ENCODE measurements around the gene FAM20A.

Gene FAM20A

DNA sequence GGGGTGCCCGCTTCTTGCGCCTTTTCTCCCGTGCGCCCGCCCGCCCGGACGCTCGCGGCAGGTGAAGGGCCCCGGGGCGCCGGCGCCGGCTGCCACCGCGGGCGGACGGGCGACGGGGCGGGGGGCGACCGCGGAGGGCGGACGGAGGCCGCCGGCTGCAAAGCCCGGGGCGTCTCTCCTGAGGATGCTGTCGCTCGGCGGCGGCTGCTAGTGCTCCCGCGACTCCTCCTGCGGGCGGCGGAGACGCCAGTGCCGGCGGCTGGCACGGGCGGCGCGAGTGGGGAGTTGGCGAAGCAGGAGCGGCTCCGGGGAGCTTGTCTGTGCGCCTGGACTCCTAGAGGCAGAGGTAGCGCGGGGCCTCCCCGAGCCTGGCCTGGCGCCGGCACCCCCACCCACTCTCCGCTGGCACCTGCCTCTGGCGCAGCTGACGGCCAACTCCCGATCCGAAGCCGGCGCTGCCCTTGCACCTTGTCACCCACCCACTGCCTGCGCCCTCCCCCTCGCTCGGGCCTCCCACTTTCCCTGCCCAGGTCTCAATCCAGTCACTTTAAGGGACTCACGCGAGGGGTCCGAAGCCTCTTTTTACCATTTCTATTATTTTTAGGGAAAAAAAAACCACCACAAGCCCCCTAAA lies at the start of gene FAM20A:
Gene FAM20A, minus strand, starts transcription at position 437 of the 634 bp plus-strand sequence. CDS start 701 bp downstream, outside the sequence.
- no peak for DNase-seq (ENCODE audit: low read depth in 2 of 3, low spot score in 2 of 3)

DNA sequence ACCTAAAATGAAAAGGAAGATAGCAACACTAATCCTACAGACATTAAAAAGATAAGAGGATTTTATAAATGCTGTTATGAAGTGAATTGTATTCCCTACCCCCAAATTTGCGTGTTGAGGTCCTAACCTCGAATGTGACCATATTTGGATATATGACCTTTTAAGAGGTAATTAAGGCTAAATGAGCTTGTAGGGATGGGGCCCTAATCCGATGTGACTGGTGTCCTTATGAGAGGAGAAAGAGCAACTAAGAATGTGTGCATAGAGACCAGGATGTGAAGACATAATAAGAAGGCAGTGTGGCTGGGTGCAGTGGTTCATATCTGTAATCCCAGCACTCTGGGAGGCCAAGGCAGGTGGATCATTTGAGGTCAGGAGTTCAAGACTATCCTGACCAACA lies 48.2 kb upstream of the FAM20A start:
- no peak for DNase-seq (ENCODE audit: low read depth in 2 of 3, low spot score in 2 of 3)

DNA sequence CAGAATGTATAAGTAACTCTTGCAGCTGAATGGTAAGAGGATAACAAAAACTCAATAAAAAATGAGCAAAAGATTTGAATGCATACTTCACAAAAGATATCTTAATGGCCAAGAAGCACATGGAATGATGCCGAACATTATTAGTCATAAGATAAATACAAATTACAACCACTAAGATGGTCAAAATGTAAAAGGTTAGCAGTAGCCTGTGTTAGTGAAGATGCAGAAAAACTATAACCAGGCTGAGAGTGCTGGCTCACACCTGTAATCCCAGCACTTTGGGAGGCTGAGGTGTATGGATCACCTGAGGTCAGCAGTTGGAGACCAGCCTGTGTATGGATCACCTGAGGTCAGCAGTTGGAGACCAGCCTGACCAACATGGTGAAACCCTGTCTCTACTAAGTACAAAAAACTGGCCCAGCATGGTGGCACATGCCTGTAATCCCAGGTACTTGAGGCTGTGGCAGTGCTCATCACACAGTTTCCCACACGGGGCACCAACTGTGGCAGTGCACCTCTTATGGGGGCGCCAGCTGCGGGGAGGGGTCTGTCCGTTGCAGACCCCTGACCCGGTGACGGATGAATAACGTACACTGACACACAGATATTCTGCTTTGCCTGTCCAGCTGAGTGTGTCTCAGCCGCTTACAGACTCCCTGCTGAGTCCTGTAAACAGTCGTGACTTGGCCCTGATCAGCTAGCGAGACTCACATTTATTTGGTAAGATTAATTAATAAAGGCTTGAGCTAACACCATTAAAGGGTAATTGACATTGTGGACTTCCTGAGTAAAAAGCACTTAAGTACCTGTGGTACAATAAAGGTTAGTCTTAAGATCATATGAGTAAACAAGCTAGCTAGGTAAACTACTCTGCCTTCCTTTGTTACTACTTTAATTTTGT lies 45.7 kb upstream of the FAM20A start:
- no peak for DNase-seq (ENCODE audit: low read depth in 2 of 3, low spot score in 2 of 3)

DNA sequence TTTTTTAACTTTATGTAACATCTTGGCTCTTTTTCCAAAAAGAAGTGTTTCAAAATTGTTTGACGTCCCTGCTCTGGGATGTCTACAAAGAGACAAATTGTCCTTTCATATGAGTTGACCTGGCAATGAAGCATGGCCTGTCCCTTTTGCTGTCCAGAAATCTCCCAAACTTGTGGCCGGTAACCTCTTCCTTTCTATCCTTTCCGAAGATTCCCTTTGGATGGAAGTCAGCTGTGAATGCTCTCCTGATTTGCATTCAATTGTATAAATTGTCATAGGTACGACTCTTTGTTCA lies 40.9 kb upstream of the FAM20A start:
- no peak for DNase-seq (ENCODE audit: low read depth in 2 of 3, low spot score in 2 of 3)

DNA sequence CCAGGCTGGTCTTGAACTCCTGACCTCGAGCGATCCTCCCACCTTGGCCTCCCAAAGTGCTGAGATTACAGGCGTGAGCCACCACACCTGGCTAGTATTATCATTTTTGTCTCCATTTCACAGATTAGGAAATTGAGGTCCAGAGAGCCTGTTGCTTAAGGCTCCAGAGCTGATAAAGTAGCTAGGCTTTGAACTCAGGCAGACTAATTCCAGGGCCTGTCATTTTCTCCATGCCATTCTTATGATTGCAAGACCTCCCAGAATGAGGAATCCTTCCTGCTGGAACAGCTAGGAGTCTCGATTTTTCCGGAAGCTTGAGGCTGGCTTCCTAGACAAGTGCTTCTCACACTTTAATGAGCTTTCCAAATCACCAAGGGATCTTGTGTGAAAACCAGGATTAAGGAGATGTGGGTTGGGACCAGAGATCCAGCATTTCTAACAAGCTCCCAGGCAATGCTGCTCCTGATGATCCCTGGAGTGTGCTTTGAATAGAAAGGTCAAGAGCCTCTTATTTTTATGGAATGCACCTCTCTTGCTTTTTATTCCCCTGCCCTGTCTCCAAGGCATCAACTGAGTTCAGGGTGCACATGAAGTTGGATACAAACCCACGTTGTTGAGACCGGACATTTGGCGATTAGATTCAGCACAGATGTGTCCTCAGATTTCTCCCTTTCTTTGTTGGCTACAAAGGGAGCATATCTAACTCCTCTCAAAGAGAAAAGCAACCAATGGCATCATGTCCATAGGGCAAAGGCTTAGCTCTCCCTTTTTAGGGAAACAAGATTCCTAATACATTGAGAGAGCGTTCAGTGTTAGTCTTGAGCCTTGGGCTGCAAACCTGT lies 40.3 kb upstream of the FAM20A start:
- no peak for DNase-seq (ENCODE audit: low read depth in 2 of 3, low spot score in 2 of 3)

DNA sequence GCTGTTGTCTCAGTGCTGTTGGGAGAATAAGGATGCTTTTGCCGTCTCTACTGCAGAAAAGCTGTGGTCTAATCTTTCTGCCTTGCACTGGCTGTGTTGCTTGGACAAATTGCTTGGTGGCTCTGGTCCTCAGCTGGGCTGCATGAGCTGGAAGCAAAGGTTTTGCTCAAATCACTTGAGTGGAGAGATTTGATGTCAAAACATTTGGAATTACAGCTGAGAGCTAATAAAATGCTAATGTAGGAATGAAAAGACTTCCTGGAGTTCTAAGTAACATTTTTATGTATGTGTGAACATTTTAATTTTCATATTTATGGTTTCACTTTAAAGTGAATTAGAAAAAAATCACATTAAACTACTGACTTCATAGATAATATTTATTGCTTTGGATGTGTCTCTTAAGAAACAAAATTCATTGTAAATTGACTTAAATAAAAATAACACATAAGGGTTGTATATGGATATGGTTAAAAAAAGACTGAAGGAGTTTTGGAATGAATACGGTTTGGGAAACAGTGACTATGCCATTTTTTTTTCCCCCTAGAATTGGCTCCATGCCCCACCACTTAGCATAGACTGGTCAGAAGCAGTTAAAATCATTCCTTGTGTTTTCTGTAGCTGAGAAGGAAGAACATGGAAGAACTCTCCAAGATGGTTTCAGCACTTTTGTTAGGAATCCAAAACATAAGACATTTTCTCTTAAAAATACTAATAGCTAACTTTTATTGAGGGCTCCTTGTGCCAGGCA lies 39.2 kb upstream of the FAM20A start:
- no peak for DNase-seq (ENCODE audit: low read depth in 2 of 3, low spot score in 2 of 3)

DNA sequence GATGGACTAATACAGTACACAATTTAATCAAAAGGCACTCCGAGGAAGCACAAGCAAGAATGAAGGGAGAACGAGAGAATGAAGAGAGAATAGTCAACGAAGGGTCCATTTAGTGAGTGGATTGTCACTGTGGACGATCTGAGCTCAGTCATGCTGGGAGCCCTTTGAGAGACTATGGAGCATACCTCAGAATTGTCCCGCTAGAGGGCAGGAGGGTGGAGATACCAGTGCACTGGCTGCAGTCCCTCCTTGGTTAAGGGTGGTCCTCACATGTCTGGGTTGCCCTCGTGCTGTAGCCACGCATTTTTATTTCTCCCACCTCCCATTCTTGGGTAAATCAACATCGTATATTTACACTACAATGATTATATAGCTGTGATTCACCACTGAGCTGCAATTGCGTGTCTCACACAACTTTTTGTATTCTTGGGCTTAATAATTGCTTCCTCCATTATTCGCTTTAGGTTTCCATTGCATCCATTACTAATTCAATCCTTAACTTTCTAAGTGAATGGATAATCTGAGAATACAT lies 33.2 kb upstream of the FAM20A start:
- DNase-seq (ENCODE audit: low read depth in 2 of 3, low spot score in 2 of 3): no peak

DNA sequence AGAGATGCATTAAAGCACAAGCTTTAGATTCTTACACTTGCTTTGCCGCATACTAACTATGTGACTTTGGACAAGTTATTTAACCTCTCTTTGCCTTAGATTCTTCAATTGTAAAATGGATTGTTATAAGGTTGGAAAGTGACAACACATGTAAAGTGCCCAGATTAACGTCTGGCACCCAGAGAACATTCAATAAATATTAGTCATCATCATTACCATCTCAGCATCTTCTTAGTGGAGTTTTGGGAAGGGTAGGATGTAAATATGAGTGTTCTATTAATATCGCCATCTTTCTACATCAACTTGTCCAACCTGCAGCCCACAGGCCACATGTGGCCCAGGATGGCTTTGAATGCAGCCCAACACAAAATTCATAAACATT lies 27.4 kb upstream of the FAM20A start:
- no peak for DNase-seq (ENCODE audit: low read depth in 2 of 3, low spot score in 2 of 3)

DNA sequence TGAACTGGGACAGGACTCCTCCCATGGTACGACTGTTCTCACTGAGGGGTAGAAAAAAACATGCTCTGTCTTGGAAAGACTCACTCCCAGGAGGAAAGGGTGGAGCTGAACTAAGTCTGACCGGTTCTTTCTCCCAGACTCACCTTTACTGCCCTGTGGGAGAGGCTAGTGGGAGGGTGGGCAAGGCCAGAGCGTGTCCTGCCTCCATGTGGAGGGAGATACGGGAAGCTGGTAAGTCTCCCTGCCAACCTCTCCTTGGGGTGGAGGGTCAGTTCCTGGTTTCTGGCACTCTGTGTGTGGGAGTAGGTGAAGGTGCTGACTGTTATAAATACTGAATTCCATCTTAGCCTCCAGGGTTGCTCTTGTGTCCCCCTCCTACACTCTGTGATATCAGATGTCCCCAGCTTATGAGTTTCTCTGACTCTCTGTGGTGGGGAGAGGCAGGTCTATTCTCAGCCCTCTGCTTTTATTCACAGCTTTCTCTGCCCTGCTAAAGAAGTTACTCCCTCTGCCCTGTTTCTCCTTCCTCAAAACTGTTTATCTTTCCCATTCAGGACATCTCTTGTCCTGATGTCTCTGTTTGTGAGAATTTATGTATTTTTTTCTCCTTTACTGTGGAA lies 26.9 kb upstream of the FAM20A start:
- no peak for DNase-seq (ENCODE audit: low read depth in 2 of 3, low spot score in 2 of 3)

DNA sequence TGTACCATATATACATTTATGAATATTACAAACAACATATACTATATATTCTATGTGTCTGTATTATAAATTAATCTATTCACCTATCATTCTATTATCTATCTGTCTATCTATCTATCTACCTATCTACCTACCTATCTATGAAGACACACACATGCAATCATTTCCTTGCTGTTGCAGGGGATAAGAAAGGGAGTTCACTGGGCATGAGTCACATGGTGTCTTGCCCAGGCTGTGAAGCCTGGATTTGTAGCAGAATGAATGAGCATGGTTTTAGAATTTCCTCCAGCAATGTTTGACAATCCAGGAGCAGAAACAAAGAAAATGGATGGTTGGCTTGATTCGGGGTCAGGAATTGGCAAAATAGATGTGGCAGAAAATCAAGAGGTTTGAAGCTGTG lies 23.2 kb upstream of the FAM20A start:
- DNase-seq (ENCODE audit: low read depth in 2 of 3, low spot score in 2 of 3): no peak

DNA sequence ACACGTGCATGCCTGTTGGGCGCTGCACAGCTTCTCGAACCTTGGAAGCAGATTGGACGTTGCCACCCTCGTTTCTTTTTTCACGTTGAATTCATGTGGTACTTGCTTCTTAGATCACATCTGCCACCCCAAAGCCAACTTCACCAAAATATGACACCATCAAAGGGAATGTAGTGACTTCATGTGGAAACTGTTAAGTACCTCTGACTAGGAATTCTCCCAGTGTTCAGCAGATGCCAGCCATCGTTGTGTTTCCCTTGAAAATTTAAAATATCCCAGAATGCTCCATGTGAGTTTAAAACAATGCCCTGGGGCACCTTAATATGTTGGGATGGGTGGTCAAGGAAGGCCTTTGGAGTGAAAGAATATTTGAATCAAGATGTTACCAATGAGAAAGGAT lies 22.6 kb upstream of the FAM20A start:
- no peak for DNase-seq (ENCODE audit: low read depth in 2 of 3, low spot score in 2 of 3)

DNA sequence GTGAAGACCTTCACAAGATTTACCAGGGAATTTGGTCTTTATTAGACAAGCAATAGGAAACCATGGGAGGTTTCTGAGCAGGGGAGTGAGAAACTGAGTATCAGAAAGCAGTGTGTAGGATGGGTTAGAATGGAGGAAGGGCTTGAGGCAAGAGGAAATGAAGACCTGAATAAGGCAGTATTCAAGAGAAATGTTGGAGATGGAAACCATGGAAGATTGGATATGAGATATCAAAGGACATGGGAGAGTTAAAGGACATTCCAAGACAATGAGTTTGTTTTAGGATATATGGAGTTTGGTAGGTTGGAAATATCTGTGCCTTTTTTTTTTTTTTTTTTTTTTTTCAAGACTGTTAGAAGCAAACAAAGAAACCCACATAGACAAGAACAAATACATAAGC lies 21.3 kb upstream of the FAM20A start:
- DNase-seq (ENCODE audit: low read depth in 2 of 3, low spot score in 2 of 3): no peak

DNA sequence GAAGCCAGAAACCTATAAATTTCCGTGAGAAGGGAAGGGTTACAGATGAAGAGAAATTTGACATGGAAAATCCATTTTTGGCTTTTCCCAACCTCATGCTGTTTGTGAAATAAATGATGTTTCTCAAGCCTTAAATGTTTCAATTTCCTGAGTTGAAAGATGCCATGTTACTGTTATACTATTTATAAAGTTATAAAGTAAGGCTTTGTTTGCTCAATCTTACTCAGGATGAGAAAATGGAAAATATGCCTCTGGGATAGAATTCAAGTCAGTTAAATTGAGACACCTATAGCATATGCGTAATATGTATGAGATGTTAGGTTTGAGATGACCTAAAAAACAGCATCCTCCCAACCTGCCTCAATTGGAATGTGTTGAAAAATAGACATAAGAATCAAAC lies 19.9 kb upstream of the FAM20A start:
- DNase-seq (ENCODE audit: low read depth in 2 of 3, low spot score in 2 of 3): no peak

DNA sequence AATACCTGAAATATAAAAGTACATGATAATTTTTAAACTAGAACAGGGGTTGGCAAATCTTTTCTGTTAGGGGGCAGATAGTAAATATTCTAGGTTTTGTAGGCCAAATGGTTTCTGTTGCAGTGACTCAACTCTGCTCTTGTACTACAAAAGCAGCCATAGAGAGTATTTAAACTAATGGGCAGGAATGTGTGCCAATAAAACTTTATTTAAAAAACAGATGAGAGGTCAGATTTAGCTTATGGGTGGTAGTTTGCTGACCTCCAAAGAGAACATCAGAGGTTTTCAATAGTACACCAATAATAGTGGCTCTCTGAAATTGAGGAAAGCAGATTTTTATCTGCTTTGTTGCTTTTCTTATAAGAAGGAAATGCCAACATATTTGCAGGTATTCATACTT lies 15.2 kb upstream of the FAM20A start:
- DNase-seq (ENCODE audit: low read depth in 2 of 3, low spot score in 2 of 3): no peak

DNA sequence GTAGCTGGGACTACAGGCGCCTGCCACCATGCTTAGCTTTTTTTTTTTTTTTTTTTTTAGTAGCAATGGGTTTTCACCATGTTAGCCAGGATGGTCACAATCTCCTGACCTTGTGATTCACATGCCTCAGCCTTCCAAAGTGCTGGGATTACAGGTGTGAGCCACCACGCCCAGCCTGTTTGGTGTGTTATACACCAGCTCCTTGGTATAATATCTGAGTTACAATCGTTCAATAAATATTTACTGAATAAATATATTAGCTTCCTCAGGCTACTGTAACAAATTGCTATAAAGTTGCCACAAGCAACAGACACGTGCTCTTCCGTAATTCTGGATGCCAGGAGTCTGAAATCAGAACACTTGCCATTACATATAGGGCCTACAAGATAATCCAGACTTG lies 13.6 kb upstream of the FAM20A start:
- DNase-seq (ENCODE audit: low read depth in 2 of 3, low spot score in 2 of 3): no peak

DNA sequence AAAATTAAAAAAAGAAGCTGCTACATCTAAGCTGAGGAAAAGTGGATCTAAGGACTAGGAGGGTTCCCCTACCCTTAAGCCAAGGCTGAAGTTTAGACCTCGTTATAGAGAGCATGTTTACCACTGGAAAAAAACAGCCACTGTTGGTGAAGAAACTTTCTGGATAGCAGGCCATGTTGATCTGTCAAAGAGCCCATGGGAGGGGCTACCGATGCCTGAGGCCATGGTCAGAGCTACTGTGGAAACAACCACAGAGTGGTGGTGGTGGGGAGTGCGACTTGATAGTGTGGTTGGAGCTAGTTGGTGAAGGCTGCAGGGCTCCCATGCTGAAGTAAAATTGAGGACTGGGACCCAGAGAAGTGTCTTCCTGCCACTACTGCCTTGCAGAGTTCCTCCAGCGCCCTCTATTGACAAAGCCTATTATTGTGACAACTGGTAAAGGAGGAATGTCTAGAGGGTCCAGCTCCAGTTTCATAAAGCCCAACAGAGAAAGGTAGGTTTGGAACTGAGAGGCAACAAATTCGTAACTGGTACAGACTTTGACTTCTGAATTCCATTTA lies 12.7 kb upstream of the FAM20A start:
- DNase-seq (ENCODE audit: low read depth in 2 of 3, low spot score in 2 of 3): peak in 1 of 3 experiments; percentile 19

DNA sequence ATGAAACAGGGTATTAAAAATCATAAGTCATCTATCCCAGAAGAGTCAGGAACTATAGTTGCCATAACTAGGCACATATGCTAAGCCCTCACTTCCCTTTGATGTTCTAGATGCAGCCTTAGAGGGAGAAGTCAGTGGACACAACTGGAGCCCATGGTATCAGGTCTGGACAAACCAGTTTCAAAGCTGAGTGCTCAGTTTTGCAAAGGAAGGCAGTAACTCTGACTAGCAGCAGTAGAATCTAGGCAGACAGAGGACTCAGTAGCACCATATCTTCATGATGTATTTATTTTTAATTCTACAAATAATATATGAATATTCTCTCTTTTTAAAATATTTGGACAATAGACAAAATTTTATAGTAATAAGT lies 11.7 kb upstream of the FAM20A start:
- DNase-seq (ENCODE audit: low read depth in 2 of 3, low spot score in 2 of 3): no peak

DNA sequence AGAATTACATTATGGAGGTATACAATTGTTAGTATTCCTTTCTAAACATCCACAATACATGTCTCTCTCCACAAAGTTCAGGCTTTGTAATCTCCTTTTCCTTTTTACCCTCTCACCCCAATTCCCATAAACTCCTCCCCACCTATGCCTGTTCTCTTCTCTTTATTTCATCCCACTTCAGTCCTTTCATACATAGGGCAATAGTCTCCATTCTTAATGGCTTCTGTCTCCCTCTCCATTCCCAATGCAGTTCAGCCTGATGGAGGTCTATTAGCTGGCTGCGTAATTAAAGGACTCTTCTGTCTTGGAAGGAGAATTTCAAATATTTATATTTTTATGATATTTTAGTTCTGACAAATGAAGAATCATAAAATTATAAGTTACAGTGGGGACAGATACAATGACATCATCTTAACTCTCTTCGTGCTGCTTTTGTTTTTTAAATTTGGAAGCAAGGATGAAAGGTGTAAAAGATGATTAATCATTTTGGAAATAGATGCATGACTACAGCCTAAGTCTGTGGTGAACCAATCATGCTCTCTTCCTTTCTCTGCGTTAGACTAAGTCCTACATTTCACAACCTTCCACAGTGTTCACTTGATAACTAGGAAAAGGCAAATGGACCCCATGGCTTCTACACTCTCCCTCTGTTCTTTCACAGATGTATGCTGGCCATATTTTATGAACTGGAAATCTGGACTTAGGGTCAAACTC lies 11.2 kb upstream of the FAM20A start:
- DNase-seq (ENCODE audit: low read depth in 2 of 3, low spot score in 2 of 3): no peak

DNA sequence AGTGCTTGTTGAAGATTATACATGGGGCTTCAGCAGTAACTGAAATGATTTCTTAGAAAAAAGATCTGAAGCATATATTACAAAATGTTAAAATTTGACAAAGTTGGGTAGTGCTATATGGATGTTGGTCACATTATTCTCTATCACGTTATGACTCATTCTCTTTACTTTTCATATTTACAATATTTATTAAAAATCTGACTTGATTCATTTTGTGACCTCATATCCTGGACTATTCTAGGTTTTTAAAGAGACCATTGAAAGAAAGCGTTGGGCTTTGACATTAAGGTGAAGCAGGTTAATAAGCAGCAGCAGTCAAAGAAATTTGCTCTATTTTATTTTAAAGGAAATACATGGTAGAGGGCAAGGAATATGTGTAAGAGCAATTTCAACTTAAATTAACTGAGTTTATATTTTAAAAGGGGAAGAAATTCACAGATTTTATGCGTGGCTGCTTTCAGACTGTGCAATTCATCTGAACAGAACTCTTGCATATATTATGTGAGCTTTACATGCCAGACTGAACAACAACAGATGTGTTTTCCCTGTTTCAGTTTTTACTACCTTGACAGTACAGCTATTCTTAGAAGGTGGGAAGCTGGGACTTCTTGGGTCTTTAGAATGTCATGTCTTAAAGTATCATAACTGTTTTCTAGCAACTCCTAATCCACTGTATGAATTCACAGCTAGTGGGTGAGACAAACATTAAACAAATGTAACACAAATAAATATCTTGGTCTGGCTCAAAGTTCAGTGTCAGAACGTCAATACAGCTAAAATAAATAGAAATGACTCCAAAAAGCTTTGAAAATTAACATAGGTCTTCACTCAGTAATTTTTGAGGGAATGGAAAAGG lies 10.4 kb upstream of the FAM20A start:
- no peak for DNase-seq (ENCODE audit: low read depth in 2 of 3, low spot score in 2 of 3)

Measured in activated CD8-positive, alpha-beta memory T cell treated with anti-CD3 and anti-CD28 coated beads for 48 hours (primary cell).